GM12878 (cell line): Measurements from ENCODE around the gene HIVEP3. TPM values are rescaled to one million over a fixed set of nuclear protein-coding genes. Genes with fewer than 3 reads are reported as not detected.

ENCODE experiments used
- ATAC-seq: fragments of 200-7000 bp; cut with Tn5 transposase; 3 replicates; pipeline ENCODE4 v1.9.1; 2020; ENCODE audit warnings: mild to moderate bottlenecking, moderate library complexity
- BruUV-seq: library from RNA; stranded (reverse); fragments of 400-500 nt; replicated peaks from 2 replicates; lab custom pipeline; 2021; lab: Mats Ljungman, UMichigan
- CTCF ChIA-PET: fragments of 300-600 bp; sonication (Branson Sonifier 250); formaldehyde crosslinking; extraction: SDS; loops from one replicate; lab custom pipeline; 2021; ENCODE audit warnings: inconsistent platforms; lab: Yijun Ruan, JAX
- POLR2A ChIA-PET: fragments of 350-600 bp; formaldehyde crosslinking; extraction: SDS; loops from one replicate; lab custom pipeline; 2021; ENCODE audit warnings: inconsistent platforms; lab: Charles Lee
- RAD21 ChIA-PET: fragments of 300-600 bp; sonication (Branson Sonifier 250); formaldehyde crosslinking; loops from one replicate; lab custom pipeline; 2023; ENCODE audit warnings: antibody characterized with exemption; ENCODE audit not compliant: unreplicated experiment; lab: Charles Lee
- SMC1A ChIA-PET: fragments of 300-600 bp; sonication (Branson Sonifier 250); formaldehyde crosslinking; loops from one replicate; lab custom pipeline; 2023; ENCODE audit not compliant: unreplicated experiment, uncharacterized antibody; lab: Charles Lee
- DNase-seq: peaks from one replicate; pipeline ENCODE4 v3.0.0-alpha.2; 2011; ENCODE audit warnings: low read depth, low spot score
- FAIRE-seq: peaks from 3 replicates; lab custom pipeline; 2011; peaks lifted over from hg19 to GRCh38; lab: Jason Lieb, UNC
- H2AFZ ChIP-seq: 2 replicates; pipeline ENCODE4 v1.6.0; 2011; ENCODE audit warnings: low read depth, low read length, control low read depth; ENCODE audit not compliant: control insufficient read depth
- H3K27ac ChIP-seq: 2 replicates; pipeline ENCODE4 v1.5.1; 2011; ENCODE audit warnings: control low read depth; ENCODE audit not compliant: control insufficient read depth, insufficient read depth
- H3K27me3 ChIP-seq, 2 experiments: replicated peaks in 1 of 2; 2 replicates each; pipeline versions ENCODE4 v1.6.0 to v1.6.1; 2011; ENCODE audit warnings: low read length in 1 of 2; ENCODE audit not compliant: control insufficient read depth in 2 of 2, insufficient read depth in 2 of 2
- H3K36me3 ChIP-seq, 2 experiments: 2 replicates each; pipeline ENCODE4 v1.5.1; 2011; ENCODE audit warnings: low read length in 1 of 2; ENCODE audit not compliant: control insufficient read depth in 2 of 2, insufficient read depth in 2 of 2
- H3K4me1 ChIP-seq: 2 replicates; pipeline ENCODE4 v1.6.1; 2011; ENCODE audit warnings: mild to moderate bottlenecking, low read length, moderate library complexity, mixed read lengths; ENCODE audit not compliant: control insufficient read depth, insufficient read depth
- H3K4me2 ChIP-seq: 2 replicates; pipeline ENCODE4 v1.6.0; 2011; ENCODE audit warnings: control low read depth; ENCODE audit not compliant: control insufficient read depth, insufficient read depth
- H3K4me3 ChIP-seq: fragments of 200-600 bp; sonication (generic); 2 replicates; pipeline ENCODE4 v1.5.1; 2016
- H3K79me2 ChIP-seq: 2 replicates; pipeline ENCODE4 v1.6.0; 2011; ENCODE audit warnings: low read length; ENCODE audit not compliant: control insufficient read depth, insufficient read depth
- H3K9ac ChIP-seq: 2 replicates; pipeline ENCODE4 v1.8.0; 2011; ENCODE audit warnings: low read length, control low read depth, mixed read lengths; ENCODE audit not compliant: control insufficient read depth, insufficient read depth
- H3K9me3 ChIP-seq: replicated peaks from 3 replicates; pipeline ENCODE4 v1.5.1; 2011; ENCODE audit warnings: mild to moderate bottlenecking, low read length; ENCODE audit not compliant: control insufficient read depth, insufficient read depth
- H4K20me1 ChIP-seq: 2 replicates; pipeline ENCODE4 v1.6.0; 2011; ENCODE audit not compliant: control insufficient read depth, insufficient read depth
- ESRRA ChIP-seq: IDR thresholded peaks from 2 replicates; pipeline ENCODE4 v1.6.1; 2012; ENCODE audit warnings: mild to moderate bottlenecking, low read length, improper control_type of control experiment
- PML ChIP-seq: IDR thresholded peaks from 2 replicates; pipeline ENCODE4 v1.6.1; 2012; ENCODE audit warnings: low read length, inconsistent platforms
- POLR2AphosphoS5 ChIP-seq: IDR thresholded peaks from 2 replicates; pipeline ENCODE4 v1.6.1; 2011; ENCODE audit warnings: mild to moderate bottlenecking, low read length, inconsistent platforms
- TAF1 ChIP-seq: IDR thresholded peaks from 2 replicates; pipeline ENCODE4 v1.6.1; 2011; ENCODE audit warnings: mild to moderate bottlenecking, low read depth, low read length, borderline replicate concordance
- USF1 ChIP-seq: IDR thresholded peaks from 2 replicates; pipeline ENCODE4 v1.6.1; 2011; ENCODE audit warnings: borderline replicate concordance, low read depth, mild to moderate bottlenecking, moderate library complexity, mixed read lengths, low read length; ENCODE audit not compliant: insufficient read depth; ENCODE audit errors: extremely low read length
- ZNF687 ChIP-seq: fragments of 450-650 bp; IDR thresholded peaks from 2 replicates; pipeline ENCODE4 v1.6.1; 2017; ENCODE audit warnings: mild to moderate bottlenecking, moderate library complexity
- WGBS: methylation state at CpG from one replicate; pipeline ENCODE4 v1.1.6; 2016; ENCODE audit warnings: low lambda C conversion rate; ENCODE audit not compliant: insufficient replicate concordance, insufficient coverage; ENCODE audit errors: missing lambda C conversion rate; 5-methylcytosine and 5-hydroxymethylcytosine counted together
- in situ Hi-C: fragments of 300-500 bp; cut with MboI; formaldehyde crosslinking; loops from 9 replicates; pipeline ENCODE4 v1.14.3; 2018; ENCODE audit warnings: mixed read lengths
- intact Hi-C: fragments of 100-400 bp; cut with micrococcal nuclease; formaldehyde crosslinking; loops from one replicate; pipeline ENCODE4 v1.14.2; 2022; ENCODE audit not compliant: unreplicated experiment
- polyA plus RNA-seq, 11 experiments: library from polyadenylated mRNA; depleted of rRNA in 4 of 11; unstranded in 6 of 11; stranded (reverse) in 5 of 11; fragments of >200 nt; fragmentation: Nextera tagmentation in 4 of 11; fragmentation: Illumina TruSeq in 1 of 11; extraction: Ambion mirVana in 4 of 11; extraction: Trizol in 1 of 11; gene quantifications; 1 replicate in 1 of 11; 2 replicates in 10 of 11; pipeline versions ENCODE4 v1.2.1 to v1.2.3, GENCODE V29; 2011 to 2016; ENCODE audit warnings: inconsistent platforms in 2 of 11, missing spikeins in 2 of 11, low read depth in 1 of 11
- total RNA-seq, 4 experiments: library from RNA; depleted of rRNA in 3 of 4; stranded (reverse); fragments of >200 nt in 3 of 4; fragmentation: Illumina TruSeq in 1 of 4; extraction: Trizol in 1 of 4; gene quantifications; 2 replicates each; pipeline versions ENCODE4 v1.2.1 to v1.2.3, GENCODE V29; 2013 to 2021

Gene HIVEP3
- total and polyA plus RNA-seq, 10 of the 15 experiments (the other 5 are each of a cell fraction or from before 2014, with no cell fraction given) = 1.8 to 13.6 (median 3.8) TPM

- TF ChIP-seq PML = no peak
- TF ChIP-seq ESRRA = no peak
- TF ChIP-seq, all 136 proteins: peak for 0
These were observed 281.4 kb downstream of the HIVEP3 start (continued) for GRCh38 chr1:41637367-41637766.

- no peak overlapping the region for H3K4me2 ChIP-seq
- intact Hi-C loops = no loop called here
- DNase-seq = no peak
- H3K9me3 ChIP-seq = no peaks in the 10 kb centered on the region
- no TSS peak for BruUV-seq
- ChIA-PET RAD21 (interaction anchor here (1.1 to 1.4 kb wide), 2 partner anchors 10 to 93 kb away, joined by 3 read pairs; no protein-coding TSS in a partner anchor), SMC1A (interaction anchor here (0.9 to 2.5 kb wide), 4 partner anchors 9 to 176 kb away, joined by 3 to 12 read pairs (median 7); no protein-coding TSS in a partner anchor)
- TF ChIP-seq USF1 (no peak), POLR2AphosphoS5 (no peak), TAF1 (no peak), ZNF687 (no peak)
- TF ChIP-seq, all 136 proteins: peak for 0
- CTCF ChIA-PET = interaction anchor here (1.6 kb wide), 1 partner anchor 11 kb away, joined by 5 read pairs; no protein-coding TSS in a partner anchor
- Histone ChIP-seq H3K36me3 (no peaks in the 10 kb centered on the region), H4K20me1 (no peaks in the 10 kb centered on the region), H3K27ac (no peak overlapping the region), H3K4me3 (no peak overlapping the region), H2AFZ (no peak overlapping the region), H3K79me2 (peaks cover 2% of the 10 kb centered on the region; the same call in 1 of the 2 replicates), H3K27me3 (no peaks in the 10 kb centered on the region), H3K9ac (no peak overlapping the region), H3K4me1 (peaks cover 13% of the 10 kb centered on the region)
- POLR2A ChIA-PET = interaction anchor here (0.7 to 2.2 kb wide), 2 partner anchors 20 to 39 kb away, joined by 3 to 5 read pairs; no protein-coding TSS in a partner anchor
- FAIRE-seq = no peak
- 83% methylated on average over 5 of the region's 5 CpGs for WGBS
- no peak for ATAC-seq
- in situ Hi-C loops = no loop called here
These were observed 285.0 kb downstream of the HIVEP3 start for GRCh38 chr1:41633764-41634163.
